HG03175 (cell line): ENCODE results near the gene ARHGAP28.
"Not testable (repeated sequence)": the region's sequence is repeated elsewhere in the genome, so short reads cannot be mapped to it uniquely, and the experiment has no call there.

Source experiments
- ATAC-seq: cut with Tn5 transposase; IDR thresholded peaks from one replicate; pipeline ENCODE4 v1.9.1; 2021; ENCODE audit warnings: mild to moderate bottlenecking, moderate library complexity; ENCODE audit not compliant: unreplicated experiment

Gene ARHGAP28

GRCh38 chr18:6807515-6808257, 78.2 kb downstream of the ARHGAP28 start:
- ATAC-seq = no peak

- no peak for ATAC-seq
These were observed 80.7 kb downstream of the ARHGAP28 start for GRCh38 chr18:6810191-6810590.

GRCh38 chr18:6811816-6812215, 82.3 kb downstream of the ARHGAP28 start:
- ATAC-seq = no peak

GRCh38 chr18:6814882-6815425, 85.4 kb downstream of the ARHGAP28 start:
- no peak for ATAC-seq

GRCh38 chr18:6816154-6816553, 86.6 kb downstream of the ARHGAP28 start:
- ATAC-seq = no peak

GRCh38 chr18:6819332-6819731, 89.8 kb downstream of the ARHGAP28 start:
- no peak for ATAC-seq

- no peak for ATAC-seq
These were observed 90.8 kb downstream of the ARHGAP28 start for GRCh38 chr18:6820314-6820713.

GRCh38 chr18:6821356-6821755, 91.8 kb downstream of the ARHGAP28 start:
- ATAC-seq = no peak

- not testable (repeated sequence) for ATAC-seq
These were observed 97.6 kb downstream of the ARHGAP28 start for GRCh38 chr18:6827161-6827560.

GRCh38 chr18:6827566-6827965, 98.0 kb downstream of the ARHGAP28 start:
- ATAC-seq = not testable (repeated sequence)

GRCh38 chr18:6830916-6831315, 101.4 kb downstream of the ARHGAP28 start:
- no peak for ATAC-seq

GRCh38 chr18:6835345-6835744, 105.8 kb downstream of the ARHGAP28 start:
- ATAC-seq = no peak

- no peak for ATAC-seq
These were observed 106.8 kb downstream of the ARHGAP28 start for GRCh38 chr18:6836331-6836730.

GRCh38 chr18:6837904-6838303, 108.4 kb downstream of the ARHGAP28 start:
- no peak for ATAC-seq

GRCh38 chr18:6842081-6842480, 112.6 kb downstream of the ARHGAP28 start:
- ATAC-seq = no peak

GRCh38 chr18:6843308-6843707, 113.8 kb downstream of the ARHGAP28 start:
- ATAC-seq = no peak

- not testable (repeated sequence) for ATAC-seq
These were observed 116.0 kb downstream of the ARHGAP28 start for GRCh38 chr18:6845521-6845920.

- no peak for ATAC-seq
These were observed 120.9 kb downstream of the ARHGAP28 start for GRCh38 chr18:6850396-6850795.

- ATAC-seq = no peak
These were observed 122.0 kb downstream of the ARHGAP28 start for GRCh38 chr18:6851480-6851879.

GRCh38 chr18:6854811-6855210, 125.3 kb downstream of the ARHGAP28 start:
- no peak for ATAC-seq

GRCh38 chr18:6855767-6856166, 126.3 kb downstream of the ARHGAP28 start:
- ATAC-seq = no peak

- ATAC-seq = no peak
These were observed 127.8 kb downstream of the ARHGAP28 start for GRCh38 chr18:6857300-6857699.
